Measurements from ENCODE around the gene LARP6.
"Not testable (repeated sequence)": the region's sequence is repeated elsewhere in the genome, so short reads cannot be mapped to it uniquely, and the experiment has no call there.

The LARP6 gene

GRCh38 chr15:70853973-70854665, at the start of gene LARP6:
LARP6 (minus strand) TSS chr15:70854157; CDS start chr15:70854088, 69 bp downstream.
- no peak for DNase-seq (ENCODE audit: low spot score)

DNA sequence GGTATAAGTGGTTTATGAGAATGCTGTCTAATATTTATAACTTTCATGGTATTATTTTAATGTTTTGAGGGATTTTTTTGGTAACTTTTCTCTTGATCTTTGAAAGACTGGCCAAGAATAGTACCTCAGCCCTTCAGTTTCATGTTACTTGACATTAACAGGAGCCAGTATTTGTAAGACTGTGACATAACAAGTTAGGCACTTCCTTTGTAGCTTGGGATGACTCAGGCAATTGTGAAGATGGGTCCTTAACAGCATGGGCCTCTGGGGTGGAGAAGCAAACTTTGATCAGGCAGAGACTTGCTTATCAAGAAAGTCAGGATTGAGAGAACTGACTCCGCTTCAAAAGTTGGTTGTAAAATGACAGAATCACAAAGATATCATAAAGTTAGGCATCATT, 48.1 kb upstream of the LARP6 start:
- DNase-seq (ENCODE audit: low spot score), result no peak

DNA sequence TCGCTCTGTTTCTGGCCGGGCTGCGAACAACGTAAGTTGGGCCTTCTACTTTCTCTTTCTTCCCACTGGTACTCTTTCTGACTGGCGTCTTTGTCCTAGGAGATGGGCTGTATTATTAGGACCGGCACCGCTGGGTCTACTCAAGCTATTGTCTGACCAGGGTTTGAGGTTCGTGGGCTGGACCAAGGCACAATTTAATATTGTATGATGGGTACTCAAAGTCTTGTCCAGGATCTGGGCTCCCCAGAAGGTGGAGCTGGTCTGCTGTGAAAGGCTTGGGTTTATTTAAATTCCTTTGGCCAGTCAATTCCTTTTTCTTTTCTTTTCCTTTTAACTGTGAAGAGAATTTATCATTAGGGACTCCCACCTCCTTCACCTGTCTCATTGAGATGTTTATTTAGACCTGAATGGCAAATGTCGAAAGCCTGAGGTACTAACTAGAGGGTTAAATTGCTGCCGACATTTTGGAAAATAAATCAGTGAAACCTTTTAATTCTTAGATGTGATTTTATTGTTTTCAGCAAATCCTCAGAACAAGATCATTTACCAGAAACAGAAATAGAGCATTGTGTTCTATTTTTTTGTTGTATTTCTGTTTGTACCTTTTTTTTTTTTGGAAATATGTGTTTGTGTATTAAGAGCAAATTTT, 39.1 kb upstream of the LARP6 start:
- no peak for DNase-seq (ENCODE audit: low spot score)

DNA sequence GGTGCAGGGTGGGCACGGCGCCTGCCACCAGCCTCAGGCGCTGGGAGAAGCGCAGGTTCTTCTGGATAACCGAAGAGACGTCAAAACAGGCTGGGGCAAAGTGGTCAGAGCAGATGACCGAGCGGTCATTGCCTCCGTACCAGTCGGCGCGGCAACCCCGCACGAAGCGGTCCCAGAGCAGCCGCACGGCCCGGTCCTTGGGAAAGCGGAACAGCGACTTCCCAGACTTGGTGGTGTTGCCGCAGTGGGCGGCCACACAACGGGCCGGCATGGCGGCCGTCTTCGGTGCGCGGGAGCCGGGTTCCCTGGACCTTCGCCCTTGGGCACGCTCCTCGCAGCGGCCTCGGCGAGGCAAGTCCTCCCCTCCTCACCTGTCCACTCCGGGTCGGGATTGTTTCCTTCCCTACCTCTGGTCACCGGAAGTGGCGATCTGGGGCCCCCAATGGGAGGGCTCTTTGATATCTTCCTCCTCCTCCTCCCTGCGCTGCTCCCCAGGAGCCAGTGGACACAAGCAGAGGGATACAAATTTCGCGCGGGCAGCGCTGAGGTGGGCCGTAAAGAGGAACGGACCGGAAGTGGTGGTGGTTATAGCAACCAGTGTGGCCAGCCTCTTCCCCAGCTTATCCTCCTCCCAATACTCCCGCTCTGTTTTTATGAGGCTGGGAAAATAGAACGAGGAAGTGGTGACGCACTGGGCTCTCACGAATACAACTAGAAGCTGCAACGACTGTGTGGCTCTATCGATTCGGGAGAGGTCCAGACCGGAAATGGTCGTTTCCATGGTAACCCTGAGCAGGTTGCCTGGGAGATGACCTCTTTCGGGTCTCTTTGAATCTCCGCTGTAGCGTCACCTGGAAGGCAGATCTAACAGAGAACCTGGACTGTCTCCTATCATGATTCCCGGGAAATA, 38.3 kb upstream of the LARP6 start, which contains the start of the genes LRRC49 and THAP10:
Gene LRRC49, plus strand, starts transcription at position 825 of the 910 bp plus-strand sequence. Its CDS starts 69 bp downstream, at position 894.
Gene THAP10, minus strand, starts transcription at position 432 of the 910 bp plus-strand sequence. Its CDS starts 161 bp downstream, at position 271.
- DNase-seq (ENCODE audit: low spot score), result peak; percentile 69

DNA sequence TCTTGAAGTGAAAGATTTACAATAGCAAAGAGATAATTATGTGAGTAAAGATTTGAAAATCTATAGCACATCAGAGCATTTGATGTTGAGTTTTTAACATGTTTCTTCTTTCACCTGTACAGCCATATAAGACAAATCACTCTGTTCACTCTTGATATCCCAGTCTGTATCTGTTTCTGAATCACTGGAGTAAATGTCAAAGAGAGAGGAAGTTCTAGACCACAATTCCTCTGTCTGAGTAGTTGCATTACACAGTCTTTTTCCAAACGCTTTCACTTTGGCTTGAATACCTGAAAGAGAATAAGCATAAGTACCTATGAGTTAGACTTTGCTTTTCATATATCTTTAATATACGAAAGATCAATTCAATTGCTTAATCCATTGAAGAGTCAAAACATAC, 28.4 kb upstream of the LARP6 start:
- DNase-seq (ENCODE audit: low spot score), result no peak

GRCh38 chr15:70880781-70881180, 26.8 kb upstream of the LARP6 start:
- no peak for DNase-seq (ENCODE audit: low spot score)

GRCh38 chr15:70879401-70879800, 25.4 kb upstream of the LARP6 start:
- no peak for DNase-seq (ENCODE audit: low spot score)

DNA sequence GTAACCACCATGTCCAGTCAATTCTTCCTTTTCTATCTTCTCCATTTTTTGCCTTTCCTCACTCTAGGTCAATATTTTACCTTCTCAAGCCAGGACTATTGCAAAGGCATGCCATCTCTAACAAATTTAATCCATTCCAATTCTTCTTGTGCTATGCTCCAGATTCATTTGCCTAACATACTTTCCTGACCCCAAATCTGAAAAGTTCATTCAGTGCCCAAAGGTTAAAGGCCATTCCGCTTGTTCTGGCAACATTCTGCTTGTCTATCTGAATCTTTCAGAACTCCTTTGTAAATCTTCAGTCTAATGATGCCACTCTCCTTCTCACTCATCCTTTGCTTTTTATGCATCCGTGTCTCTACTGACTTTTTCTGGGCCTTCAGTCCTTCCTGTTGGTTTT, 22.7 kb upstream of the LARP6 start:
- DNase-seq (ENCODE audit: low spot score), result no peak

GRCh38 chr15:70876011-70876410, 22.1 kb upstream of the LARP6 start:
- DNase-seq (ENCODE audit: low spot score), result no peak

DNA sequence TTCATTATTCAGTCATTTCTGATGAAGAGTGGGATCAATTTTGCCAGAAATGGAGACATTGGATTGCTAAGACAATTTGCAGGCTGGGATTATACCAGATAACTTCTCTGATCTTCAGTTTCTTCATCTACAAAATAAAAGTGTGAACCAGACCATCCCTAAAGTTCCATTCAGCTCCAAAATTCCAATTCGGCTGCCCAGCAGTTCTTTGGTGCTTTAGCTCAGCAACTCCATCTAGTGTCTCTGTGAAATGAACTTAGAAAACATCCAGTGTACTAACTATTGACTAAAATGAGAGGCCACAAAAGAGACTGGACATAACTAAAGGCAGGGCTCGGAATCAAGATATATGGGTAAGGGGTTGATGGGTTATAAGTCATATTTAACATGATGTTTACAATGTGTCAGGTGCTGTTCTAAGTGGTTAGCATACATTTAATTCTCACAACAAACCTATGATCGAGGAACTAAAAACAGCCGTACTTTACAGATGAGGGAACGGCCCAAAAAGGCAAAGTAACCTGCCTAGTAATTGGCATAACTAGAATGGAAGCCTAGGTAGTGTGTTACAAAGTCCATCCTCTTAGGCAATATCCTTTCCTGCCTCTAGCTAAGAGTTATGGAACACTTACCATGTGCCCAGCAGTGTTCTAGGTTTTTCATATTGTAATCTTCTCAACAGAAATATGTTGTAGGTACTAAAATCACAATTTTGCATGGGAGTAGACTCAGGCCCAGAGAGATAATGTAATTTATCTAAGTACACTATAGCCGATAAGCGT, 21.2 kb upstream of the LARP6 start:
- no peak for DNase-seq (ENCODE audit: low spot score)

GRCh38 chr15:70873232-70874054, 19.5 kb upstream of the LARP6 start:
- no peak for DNase-seq (ENCODE audit: low spot score)

- DNase-seq (ENCODE audit: low spot score), result not testable (repeated sequence)
Observed at GRCh38 chr15:70871490-70871889, 17.5 kb upstream of the LARP6 start.

GRCh38 chr15:70870051-70870450, 16.1 kb upstream of the LARP6 start:
- no peak for DNase-seq (ENCODE audit: low spot score)

DNA sequence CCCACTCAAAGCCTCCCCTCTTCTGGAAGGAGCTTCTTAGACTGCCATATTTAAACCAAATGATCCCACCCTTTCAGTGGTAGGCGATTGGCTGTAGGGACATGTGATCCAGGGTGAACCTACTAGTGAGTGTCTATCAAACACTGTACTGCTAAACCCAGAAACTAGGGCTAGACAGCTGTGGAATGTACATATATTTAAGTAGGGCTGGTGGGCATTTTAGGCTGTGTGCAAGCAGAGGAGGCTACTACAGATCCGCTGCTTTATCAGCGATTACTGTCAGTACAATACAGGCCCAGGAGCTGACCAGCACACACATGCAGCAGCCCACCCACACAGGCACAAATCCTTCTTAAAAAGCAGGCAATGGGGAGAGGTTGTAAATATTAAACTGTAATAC, 15.4 kb upstream of the LARP6 start:
- no peak for DNase-seq (ENCODE audit: low spot score)

- no peak for DNase-seq (ENCODE audit: low spot score)
Observed at GRCh38 chr15:70867911-70868467, 14.0 kb upstream of the LARP6 start.

DNA sequence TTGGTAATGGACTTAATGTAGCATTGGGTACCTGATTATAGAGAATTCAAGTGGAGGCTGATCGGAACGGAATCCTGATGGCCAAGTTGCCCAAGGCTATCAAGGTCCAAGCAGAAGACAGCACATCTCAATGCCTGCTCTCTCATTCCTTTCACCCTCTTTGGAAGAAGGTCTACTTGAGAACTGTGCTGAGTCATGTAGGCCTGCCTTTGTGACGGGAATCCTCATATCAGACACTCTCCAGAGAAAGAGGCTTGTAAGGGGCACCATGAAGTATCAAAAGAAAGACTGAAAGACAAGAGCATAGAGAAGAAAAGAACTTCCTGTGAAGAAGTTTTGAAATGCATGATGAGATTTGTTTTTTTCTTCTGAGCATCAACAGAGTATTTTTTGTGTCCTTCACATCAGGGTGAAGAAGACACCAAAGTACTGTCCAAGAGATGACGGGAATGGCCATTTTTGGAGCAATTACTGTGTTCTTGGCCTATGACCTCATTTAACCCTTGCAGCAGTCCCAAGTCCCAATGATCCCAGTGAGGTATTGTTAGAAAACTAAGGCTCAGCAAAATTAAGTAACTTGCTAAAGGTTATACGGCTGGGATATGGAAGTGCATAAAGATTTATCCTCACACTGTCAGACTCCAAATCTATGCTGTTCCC, 13.2 kb upstream of the LARP6 start:
- DNase-seq (ENCODE audit: low spot score), result no peak

DNA sequence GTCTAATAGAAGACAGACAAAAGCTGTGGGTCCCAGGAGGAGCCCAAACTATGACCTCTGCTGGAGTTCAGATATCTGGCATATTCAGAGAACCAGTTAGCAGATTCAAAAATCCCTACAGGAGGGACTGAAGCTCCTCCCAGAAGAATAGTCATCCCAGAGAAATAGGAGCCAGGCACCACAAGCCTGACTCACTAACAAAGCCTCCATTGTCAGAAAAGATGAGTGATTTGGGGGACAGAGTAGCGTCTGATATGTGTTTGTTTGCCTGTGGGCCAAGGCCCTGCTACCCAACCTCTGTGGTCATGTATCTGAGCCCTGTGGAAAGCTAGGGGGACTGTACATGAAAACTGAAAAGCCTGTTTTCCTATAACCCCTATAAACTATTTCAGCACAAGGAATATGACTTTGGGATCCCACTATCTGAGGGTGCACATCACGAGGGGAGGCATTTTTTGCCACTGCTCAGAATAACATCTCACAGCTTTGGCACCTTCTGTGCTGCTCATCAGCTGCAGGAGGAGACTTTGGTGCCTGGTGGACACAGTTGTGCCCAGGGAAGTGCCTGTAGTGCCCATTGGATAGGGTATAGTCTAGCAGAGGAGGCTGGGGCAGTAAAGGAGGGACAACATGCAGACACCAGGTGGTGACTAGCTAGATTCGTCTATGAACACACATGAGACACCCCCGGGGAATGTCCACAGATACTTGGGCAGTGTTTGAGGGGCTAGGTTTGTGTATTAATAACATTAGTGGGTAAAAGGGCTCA, 9.7 kb upstream of the LARP6 start:
- DNase-seq (ENCODE audit: low spot score), result no peak

- DNase-seq (ENCODE audit: low spot score), result no peak
Observed at GRCh38 chr15:70859998-70860397, 6.0 kb upstream of the LARP6 start.

- DNase-seq (ENCODE audit: low spot score), result no peak
Observed at GRCh38 chr15:70859322-70859908, 5.5 kb upstream of the LARP6 start.

Measured in activated CD4-positive, alpha-beta T cell treated with anti-CD3 and anti-CD28 coated beads, Interleukin-2, Interleukin-4, amounts not matched to agents 100 ng/mL and 50 ng/mL, durations not matched to agents 16 hours and 8 hours (primary cell).